Tibial artery (tissue), 4 donors: ENCODE measurements around the gene NSUN5.
A peak's percentile ranks its signal among the peaks of the same experiment; 100 is the strongest.

Experiments
- DNase-seq, 2 donors: peaks; one replicate each; pipeline ENCODE4 v3.0.0-alpha.2; 2019
- H3K27ac ChIP-seq, 2 donors: fragments of 200-600 bp; sonication (generic) in 1 of 2; 1 replicate in 1 of 2; 2 replicates in 1 of 2; pipeline ENCODE4 v1.5.1; 2018 to 2019; ENCODE audit warnings: mild to moderate bottlenecking in 1 of 2
- H3K27me3 ChIP-seq, 2 donors: fragments of 200-600 bp; sonication (generic) in 1 of 2; one replicate each; pipeline versions ENCODE4 v1.5.1 to v1.6.0; 2016 to 2019
- H3K36me3 ChIP-seq, 3 donors: fragments of 200-600 bp; sonication (generic) in 2 of 3; one replicate each; pipeline ENCODE4 v1.5.1; 2016 to 2019; ENCODE audit warnings: mild to moderate bottlenecking in 2 of 3
- H3K4me1 ChIP-seq, 4 donors: fragments of 200-600 bp; sonication (generic) in 2 of 4; 1 replicate in 3 of 4; 2 replicates in 1 of 4; pipeline ENCODE4 v1.5.1; 2016 to 2019
- H3K4me3 ChIP-seq, 2 donors: fragments of 200-600 bp; sonication (generic) in 1 of 2; 1 replicate in 1 of 2; 2 replicates in 1 of 2; pipeline ENCODE4 v1.5.1; 2018 to 2019; ENCODE audit warnings: mild to moderate bottlenecking in 2 of 2
- H3K9me3 ChIP-seq, 3 donors: fragments of 200-600 bp; sonication (generic) in 1 of 3; one replicate each; pipeline ENCODE4 v1.5.1; 2016 to 2019
- intact Hi-C: fragments of 100-400 bp; cut with DNase I; formaldehyde crosslinking; loops from one replicate; pipeline ENCODE4 v1.15.0; 2023; ENCODE audit warnings: low total_unique reads
- TF ChIP-seq, protein P1 (sequence below), 2 experiments: fragments of 200-600 bp in 1 of 2; fragments of 450-650 bp in 1 of 2; IDR thresholded peaks; one replicate each; pipeline ENCODE4 v1.5.1; 2017 to 2019; ENCODE audit warnings: antibody characterized with exemption in 2 of 2, mild to moderate bottlenecking in 1 of 2, moderate library complexity in 1 of 2

NSUN5 gene

DNA sequence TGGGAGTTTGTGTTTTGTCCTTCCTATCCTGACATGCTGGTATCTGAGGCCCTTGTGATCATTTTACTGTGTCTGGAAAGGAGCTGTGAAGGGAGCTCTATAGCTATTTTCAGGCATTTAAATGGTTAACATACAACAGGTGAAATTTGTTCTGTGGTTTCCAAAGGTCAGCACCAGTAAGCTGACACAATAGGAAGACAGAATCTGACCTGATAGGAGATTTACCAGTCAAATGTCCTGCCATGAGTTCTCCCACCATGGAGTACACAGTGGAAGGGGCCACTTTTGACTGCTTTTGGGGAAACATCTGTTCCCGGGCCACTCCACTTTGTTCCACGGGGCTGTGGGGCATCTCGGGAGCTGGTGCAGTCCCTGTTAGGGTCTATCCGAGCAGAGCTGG, 36.9 kb upstream of the NSUN5 start:
- Histone ChIP-seq H3K4me1 (peaks cover 0 to 5% (median 2%) of the 10 kb centered on the region in 4 donors), H3K36me3 (no peaks in the 10 kb centered on the region), H3K27ac (no peak overlapping the region), H3K9me3 (no peaks in the 10 kb centered on the region), H3K27me3 (peaks cover 0 to 7% of the 10 kb centered on the region in 2 donors), H3K4me3 (no peak overlapping the region)
- TF ChIP-seq, protein P1, sequence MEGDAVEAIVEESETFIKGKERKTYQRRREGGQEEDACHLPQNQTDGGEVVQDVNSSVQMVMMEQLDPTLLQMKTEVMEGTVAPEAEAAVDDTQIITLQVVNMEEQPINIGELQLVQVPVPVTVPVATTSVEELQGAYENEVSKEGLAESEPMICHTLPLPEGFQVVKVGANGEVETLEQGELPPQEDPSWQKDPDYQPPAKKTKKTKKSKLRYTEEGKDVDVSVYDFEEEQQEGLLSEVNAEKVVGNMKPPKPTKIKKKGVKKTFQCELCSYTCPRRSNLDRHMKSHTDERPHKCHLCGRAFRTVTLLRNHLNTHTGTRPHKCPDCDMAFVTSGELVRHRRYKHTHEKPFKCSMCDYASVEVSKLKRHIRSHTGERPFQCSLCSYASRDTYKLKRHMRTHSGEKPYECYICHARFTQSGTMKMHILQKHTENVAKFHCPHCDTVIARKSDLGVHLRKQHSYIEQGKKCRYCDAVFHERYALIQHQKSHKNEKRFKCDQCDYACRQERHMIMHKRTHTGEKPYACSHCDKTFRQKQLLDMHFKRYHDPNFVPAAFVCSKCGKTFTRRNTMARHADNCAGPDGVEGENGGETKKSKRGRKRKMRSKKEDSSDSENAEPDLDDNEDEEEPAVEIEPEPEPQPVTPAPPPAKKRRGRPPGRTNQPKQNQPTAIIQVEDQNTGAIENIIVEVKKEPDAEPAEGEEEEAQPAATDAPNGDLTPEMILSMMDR (IDR thresholded peaks at IDR 0.05): no peak
- DNase-seq: no peak
- intact Hi-C loops: loop anchor here (10.0 kb wide), 1 partner anchor 89 kb away; the partner anchor contains the start of gene FZD9

DNA sequence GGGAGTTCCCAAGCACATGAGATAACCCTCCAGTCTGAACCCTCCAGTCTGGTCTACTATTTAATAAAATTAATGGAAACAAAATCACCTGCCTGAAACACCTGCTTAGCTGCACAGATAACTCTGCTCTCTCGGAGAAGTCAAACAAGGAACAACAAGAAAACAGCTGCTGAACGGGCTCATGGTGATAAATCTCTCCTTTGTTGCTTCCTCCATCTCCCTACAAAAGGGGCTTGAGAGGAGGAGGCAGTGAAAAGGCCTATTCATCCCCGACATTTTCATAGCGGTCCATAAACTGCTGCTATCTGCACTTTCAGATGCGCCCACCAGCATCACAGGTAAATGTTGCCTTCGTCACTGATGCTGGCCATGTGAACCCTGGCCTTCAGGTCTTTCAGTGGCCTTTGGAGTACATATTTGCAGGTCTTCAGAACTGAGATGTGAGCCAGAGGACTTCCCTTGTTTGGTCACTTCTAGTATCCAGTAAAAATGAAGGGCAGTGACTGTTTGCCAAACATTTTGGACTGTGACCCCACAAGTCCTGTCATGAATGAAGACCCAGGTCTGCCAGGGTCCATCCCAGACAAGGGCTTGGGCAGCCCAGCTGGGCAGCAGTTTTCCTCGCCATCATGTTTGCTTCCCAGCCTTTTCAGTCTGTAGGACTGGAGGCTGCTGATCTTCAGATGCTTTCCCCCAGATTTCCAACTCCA, 35.2 kb upstream of the NSUN5 start:
- Histone ChIP-seq H3K27ac (no peak overlapping the region), H3K36me3 (no peaks in the 10 kb centered on the region), H3K4me3 (no peak overlapping the region), H3K4me1 (peaks cover 0 to 5% (median 2%) of the 10 kb centered on the region in 4 donors), H3K27me3 (peaks cover 0 to 8% of the 10 kb centered on the region in 2 donors), H3K9me3 (no peaks in the 10 kb centered on the region)
- TF ChIP-seq, protein P1 (IDR thresholded peaks at IDR 0.05): no peak
- DNase-seq: no peak
- intact Hi-C loops: loop anchor here (10.0 kb wide), 1 partner anchor 91 kb away; the partner anchor contains the start of gene FZD9

DNA sequence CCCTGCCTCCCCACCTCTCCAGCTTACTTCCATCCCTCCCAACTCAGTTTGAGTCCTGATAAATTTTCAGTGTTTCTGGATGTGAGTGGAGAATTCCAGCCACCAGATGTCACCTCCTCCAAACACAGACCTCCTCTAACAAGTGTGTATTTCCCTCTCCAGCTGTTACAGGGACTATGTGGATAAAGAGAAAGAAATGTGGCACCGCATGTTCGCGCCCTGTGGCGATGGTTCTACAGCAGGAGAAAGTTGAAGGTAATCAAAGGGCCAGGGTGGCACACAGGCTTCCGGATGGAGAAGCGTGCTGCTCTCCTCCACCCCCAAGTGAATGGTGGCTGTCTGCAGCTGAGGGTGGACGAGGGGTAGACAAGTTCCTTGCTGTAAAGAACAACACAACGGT, 34.0 kb upstream of the NSUN5 start:
- peaks cover 0 to 5% (median 2%) of the 10 kb centered on the region in 4 donors for H3K4me1 ChIP-seq
- H3K27me3 ChIP-seq: peaks cover 0 to 8% of the 10 kb centered on the region in 2 donors
- H3K36me3 ChIP-seq: no peaks in the 10 kb centered on the region
- no peak for DNase-seq
- TF ChIP-seq, protein P1 (IDR thresholded peaks at IDR 0.05): peak; percentile 33 to 47
- peak overlapping the region in 1 of 2 donors; percentile 13 for H3K4me3 ChIP-seq
- no peaks in the 10 kb centered on the region for H3K9me3 ChIP-seq
- no peak overlapping the region for H3K27ac ChIP-seq
- intact Hi-C loops: loop anchor here (10.0 kb wide), 1 partner anchor 92 kb away; the partner anchor contains the start of gene FZD9

DNA sequence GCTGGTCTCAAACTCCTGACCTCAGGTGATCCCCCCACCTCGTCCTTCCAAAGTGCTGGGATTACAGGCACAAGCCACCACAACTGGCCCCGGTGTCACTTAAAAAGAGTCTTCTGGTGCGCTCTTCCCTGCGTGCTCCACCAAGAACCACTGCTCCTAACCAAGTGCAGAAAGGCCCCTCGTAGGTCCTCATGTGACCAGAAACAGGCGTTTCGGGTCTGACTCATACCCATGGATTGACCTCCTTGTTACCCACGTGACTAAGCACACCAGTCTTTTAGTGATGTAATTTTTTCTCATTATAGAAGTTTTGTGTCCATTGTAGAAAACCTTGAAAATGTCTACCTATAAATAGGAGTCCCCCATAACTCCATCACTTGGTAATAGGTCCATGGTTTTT, 33.3 kb upstream of the NSUN5 start:
- Histone ChIP-seq H3K36me3 (no peaks in the 10 kb centered on the region), H3K27me3 (peaks cover 0 to 8% of the 10 kb centered on the region in 2 donors), H3K4me1 (peaks cover 0 to 5% (median 2%) of the 10 kb centered on the region in 4 donors), H3K27ac (no peak overlapping the region), H3K4me3 (no peak overlapping the region), H3K9me3 (no peaks in the 10 kb centered on the region)
- intact Hi-C loops: loop anchor here (10.0 kb wide), 1 partner anchor 93 kb away; the partner anchor contains the start of gene FZD9
- no peak for DNase-seq
- TF ChIP-seq, protein P1 (IDR thresholded peaks at IDR 0.05): no peak

DNA sequence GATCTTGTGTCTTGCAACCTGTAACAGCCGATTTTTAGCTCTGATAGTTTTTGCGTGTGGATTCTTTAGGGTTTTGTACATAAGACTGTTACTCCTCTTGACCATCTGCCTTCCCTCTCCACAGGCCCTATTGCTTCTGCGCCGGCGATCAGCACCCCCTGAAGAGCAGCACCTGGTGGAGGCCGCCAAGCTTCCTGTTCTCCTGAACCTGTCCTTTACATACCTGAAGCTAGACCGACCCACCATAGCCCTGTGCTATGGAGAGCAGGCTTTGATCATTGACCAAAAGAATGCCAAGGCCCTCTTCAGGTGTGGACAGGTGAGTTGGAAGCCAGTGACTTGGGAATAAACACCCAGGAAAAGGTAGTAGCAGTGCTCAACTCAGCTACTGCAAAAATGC, 31.9 kb upstream of the NSUN5 start:
- Histone ChIP-seq H3K27me3 (peaks cover 0 to 8% of the 10 kb centered on the region in 2 donors), H3K4me3 (no peak overlapping the region), H3K9me3 (no peaks in the 10 kb centered on the region), H3K4me1 (peaks cover 0 to 5% (median 2%) of the 10 kb centered on the region in 4 donors), H3K27ac (no peak overlapping the region), H3K36me3 (no peaks in the 10 kb centered on the region)
- intact Hi-C loops: loop anchor here (10.0 kb wide), 1 partner anchor 94 kb away; the partner anchor contains the start of gene FZD9
- DNase-seq: no peak
- TF ChIP-seq, protein P1 (IDR thresholded peaks at IDR 0.05): no peak
